Coronary artery (tissue), 2 donors: Measurements from ENCODE around the gene OR51S1.
"Not testable (repeated sequence)": the region's sequence is repeated elsewhere in the genome, so short reads cannot be mapped to it uniquely, and the experiment has no call there.

Experiments used
- DNase-seq: peaks from one replicate; pipeline ENCODE4 v3.0.0-alpha.2; 2017; ENCODE audit warnings: low spot score
- H3K27ac ChIP-seq, 2 donors: fragments of 200-600 bp; sonication (generic); one replicate each; pipeline ENCODE4 v1.5.1; 2016 to 2019
- H3K4me3 ChIP-seq: fragments of 200-600 bp; sonication (generic); 2 replicates; pipeline ENCODE4 v1.5.1; 2016; ENCODE audit warnings: mild to moderate bottlenecking, moderate library complexity
- CTCF ChIP-seq: fragments of 200-600 bp; sonication (generic); IDR thresholded peaks from one replicate; pipeline ENCODE4 v1.5.1; 2019; ENCODE audit warnings: antibody characterized with exemption

Gene OR51S1

DNA sequence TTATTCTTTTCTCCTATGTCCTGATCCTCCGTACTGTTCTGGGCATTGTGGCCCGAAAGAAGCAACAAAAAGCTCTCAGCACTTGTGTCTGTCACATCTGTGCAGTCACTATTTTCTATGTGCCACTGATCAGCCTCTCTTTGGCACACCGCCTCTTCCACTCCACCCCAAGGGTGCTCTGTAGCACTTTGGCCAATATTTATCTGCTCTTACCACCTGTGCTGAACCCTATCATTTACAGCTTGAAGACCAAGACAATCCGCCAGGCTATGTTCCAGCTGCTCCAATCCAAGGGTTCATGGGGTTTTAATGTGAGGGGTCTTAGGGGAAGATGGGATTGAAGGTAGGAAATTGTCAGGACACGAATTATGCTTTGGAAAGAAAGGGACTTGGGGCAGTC lies 33.5 kb upstream of the OR51S1 start:
- DNase-seq = no peak
- Histone ChIP-seq H3K27ac (no peak overlapping the region), H3K4me3 (no peak overlapping the region)
- TF ChIP-seq CTCF = no peak

- H3K4me3 ChIP-seq = no peak within 1 kb of the TSS
- no peak for DNase-seq
- TF ChIP-seq CTCF = no peak
Observed at GRCh38 chr11:4881860-4882500, 33.0 kb upstream of the OR51S1 start, which contains the start of gene OR51T1. OR51T1 (plus strand) TSS chr11:4881900; CDS start chr11:4881900, 0 bp downstream.

GRCh38 chr11:4881188-4881587 lies 32.2 kb upstream of the OR51S1 start:
- Histone ChIP-seq H3K27ac (no peak overlapping the region), H3K4me3 (no peak overlapping the region)
- no peak for TF ChIP-seq CTCF
- no peak for DNase-seq

More at GRCh38 chr11:4881860-4882500, 33.0 kb upstream of the OR51S1 start, which contains the start of gene OR51T1:
- H3K27ac ChIP-seq = no peak within 1 kb of the TSS

- DNase-seq = no peak
- no peak for TF ChIP-seq CTCF
- Histone ChIP-seq H3K27ac (no peak overlapping the region), H3K4me3 (no peak overlapping the region)
Observed at GRCh38 chr11:4865855-4866254, 16.8 kb upstream of the OR51S1 start.

- DNase-seq = no peak
- no peak for TF ChIP-seq CTCF
- H3K27ac ChIP-seq = no peak overlapping the region
- H3K4me3 ChIP-seq = no peak overlapping the region
Observed at GRCh38 chr11:4863876-4864275, 14.9 kb upstream of the OR51S1 start.

DNA sequence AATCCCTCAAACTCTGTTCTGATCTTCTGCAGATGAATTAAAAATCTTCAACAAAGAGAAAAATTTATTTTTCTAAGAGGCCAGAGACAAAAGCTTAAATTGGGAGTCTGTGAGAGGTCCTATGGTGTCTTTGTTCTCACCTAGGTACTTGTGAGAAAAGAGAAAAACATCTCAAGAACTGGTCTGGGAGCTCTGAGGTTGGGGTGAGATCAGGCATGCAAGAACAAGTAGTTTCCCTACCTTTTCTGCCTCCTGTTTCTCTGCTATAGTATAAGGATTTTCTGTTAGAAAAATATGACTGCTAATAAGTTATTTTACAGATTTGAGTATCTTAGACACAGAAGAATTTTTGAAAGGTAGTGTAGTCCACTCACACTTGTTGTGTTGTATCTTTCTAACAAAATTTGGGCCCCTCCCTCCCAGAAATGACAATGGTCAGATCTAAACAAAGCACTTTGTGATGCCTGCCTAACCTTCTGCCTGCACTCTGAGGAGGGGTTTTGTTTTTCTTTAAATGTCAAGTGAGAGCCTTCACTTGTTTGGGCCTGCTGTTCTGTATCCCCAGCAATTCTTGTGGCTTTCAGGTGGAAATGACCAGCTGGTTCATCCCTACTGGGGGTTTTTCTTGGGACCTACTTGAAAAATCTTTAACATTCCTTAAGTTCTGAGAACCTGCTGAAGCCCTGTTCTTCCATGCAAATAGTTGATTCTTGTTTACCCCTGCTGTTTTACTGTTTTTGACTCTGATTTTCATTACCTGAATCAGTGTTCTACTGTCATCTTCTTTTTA lies 13.6 kb upstream of the OR51S1 start:
- H3K4me3 ChIP-seq = no peak overlapping the region
- no peak overlapping the region for H3K27ac ChIP-seq
- DNase-seq = no peak
- TF ChIP-seq CTCF = no peak

GRCh38 chr11:4854286-4854685 lies 5.3 kb upstream of the OR51S1 start:
- H3K27ac ChIP-seq, DNase-seq, H3K4me3 ChIP-seq: not testable (repeated sequence)
